K562 (cell line): Measurements from ENCODE around the gene SAE1. TPM values are rescaled to one million over a fixed set of nuclear protein-coding genes. Genes with fewer than 3 reads are reported as not detected.
A peak's percentile ranks its signal among the peaks of the same experiment; 100 is the strongest.

Experiments
- CAMTA2 ChIP-seq: fragments of 250-450 bp; sonication (Bioruptor Pico); conservative IDR thresholded peaks from 2 replicates; pipeline ENCODE4 v1.5.1; 2022
- ERF ChIP-seq: fragments of 450-650 bp; formaldehyde crosslinking; IDR thresholded peaks from 2 replicates; pipeline ENCODE4 v1.4.0; 2020; ENCODE audit warnings: mild to moderate bottlenecking, mixed read lengths
- MAFK ChIP-seq: IDR thresholded peaks from 2 replicates; pipeline ENCODE4 v1.6.1; 2011; ENCODE audit warnings: low read length, improper control_type of control experiment
- MITF ChIP-seq: IDR thresholded peaks from 2 replicates; pipeline ENCODE4 v1.6.1; 2014; ENCODE audit warnings: antibody characterized with exemption
- NR2C1 ChIP-seq, 2 experiments: fragments of 450-650 bp; IDR thresholded peaks; 2 replicates each; pipeline ENCODE4 v1.6.1; 2017; ENCODE audit warnings: mild to moderate bottlenecking in 2 of 2, antibody characterized with exemption in 1 of 2, inconsistent platforms in 1 of 2, missing compliant biosample characterization in 1 of 2, missing genetic modification characterization in 1 of 2
- RAD51 ChIP-seq: fragments of 450-650 bp; IDR thresholded peaks from 2 replicates; pipeline ENCODE4 v1.7.1; 2016; ENCODE audit warnings: low read depth, mild to moderate bottlenecking, borderline replicate concordance
- RBM17 ChIP-seq: fragments of 200-400 bp; formaldehyde crosslinking; IDR thresholded peaks from 2 replicates; pipeline ENCODE4 v1.6.1; 2017; ENCODE audit warnings: low read depth, mild to moderate bottlenecking, low read length, borderline replicate concordance
- RBM25 ChIP-seq: fragments of 200-400 bp; formaldehyde crosslinking; IDR thresholded peaks from 2 replicates; pipeline ENCODE4 v1.6.1; 2018; ENCODE audit warnings: low read length, low read depth, moderate library complexity; ENCODE audit not compliant: severe bottlenecking
- REST ChIP-seq, 2 experiments: fragments of 450-650 bp; formaldehyde crosslinking in 1 of 2; IDR thresholded peaks; 2 replicates each; pipeline versions ENCODE4 v1.4.0 to v1.6.1; 2014 to 2020; ENCODE audit warnings: mild to moderate bottlenecking in 2 of 2, borderline replicate concordance in 1 of 2, low read depth in 1 of 2
- RFX7 ChIP-seq: fragments of 250-450 bp; sonication (Bioruptor Pico); IDR thresholded peaks from 2 replicates; pipeline ENCODE4 v1.5.1; 2021; ENCODE audit warnings: mild to moderate bottlenecking
- RHOXF2B ChIP-seq: fragments of 250-450 bp; sonication (Bioruptor Pico); conservative IDR thresholded peaks from 2 replicates; pipeline ENCODE4 v1.5.1; 2021
- TEAD4 ChIP-seq, 2 experiments: sonication (generic) in 1 of 2; formaldehyde crosslinking in 1 of 2; IDR thresholded peaks; 2 replicates each; pipeline versions ENCODE4 v1.6.1 to v1.8.0; 2012 to 2022; ENCODE audit warnings: borderline replicate concordance in 1 of 2, inconsistent platforms in 1 of 2, low read length in 1 of 2, mild to moderate bottlenecking in 1 of 2, missing genetic modification reagents in 1 of 2
- USF1 ChIP-seq: sonication (generic); formaldehyde crosslinking; IDR thresholded peaks from 2 replicates; pipeline ENCODE4 v1.9.0; 2022; ENCODE audit warnings: mild to moderate bottlenecking, missing genetic modification reagents
- YBX1 ChIP-seq: fragments of 450-650 bp; IDR thresholded peaks from 2 replicates; pipeline ENCODE4 v1.7.1; 2016; ENCODE audit warnings: mild to moderate bottlenecking
- ZNF140 ChIP-seq: fragments of 250-450 bp; sonication (Bioruptor Pico); IDR thresholded peaks from 2 replicates; pipeline ENCODE4 v1.8.0; 2021; ENCODE audit warnings: moderate library complexity, mild to moderate bottlenecking, inconsistent platforms
- ZNF384 ChIP-seq: IDR thresholded peaks from 2 replicates; pipeline ENCODE4 v1.6.1; 2012; ENCODE audit warnings: low read depth, low read length, improper control_type of control experiment
- ZNF75A ChIP-seq: fragments of 450-650 bp; formaldehyde crosslinking; IDR thresholded peaks from 2 replicates; pipeline ENCODE4 v1.4.0; 2020; ENCODE audit warnings: mild to moderate bottlenecking
- polyA plus RNA-seq, 8 experiments: library from polyadenylated mRNA; depleted of rRNA in 4 of 8; stranded (reverse) in 5 of 8; unstranded in 3 of 8; fragments of >200 nt; fragmentation: Nextera tagmentation in 2 of 8; fragmentation: Illumina TruSeq in 1 of 8; extraction: Ambion mirVana in 2 of 8; extraction: Trizol in 1 of 8; gene quantifications; 2 replicates each; pipeline versions ENCODE4 v1.2.1 to v1.2.3, GENCODE V29; 2011 to 2014; ENCODE audit warnings: inconsistent platforms in 1 of 8, missing spikeins in 1 of 8
- total RNA-seq, 7 experiments: library from RNA; depleted of rRNA in 6 of 7; stranded (reverse); fragments of >200 nt in 6 of 7; fragmentation: Illumina TruSeq in 2 of 7; extraction: Trizol in 2 of 7; gene quantifications; 2 replicates each; pipeline versions ENCODE4 v1.2.1 to v1.2.3, GENCODE V29; 2011 to 2021; ENCODE audit warnings: low replicate concordance in 1 of 7

The SAE1 gene
- total and polyA plus RNA-seq, 9 of the 15 experiments (the other 6 are each of a cell fraction or from before 2014, with no cell fraction given) = 82.8 to 299 (median 217) TPM

- TF ChIP-seq RBM17 (no peak), ZNF384 (peak; percentile 58), RHOXF2B (CRISPR knock-in tag) (no peak), MITF (peak; percentile 95), RFX7 (no peak), USF1 (CRISPR knock-in tag) (peak; percentile 46; the same call in 1 of the 2 replicates), RAD51 (peak; percentile 56), ERF (CRISPR knock-in tag) (no peak), YBX1 (no peak), CAMTA2 (CRISPR knock-in tag) (no peak), REST (IDR thresholded peaks at IDR 0.05; ENCODE audit: borderline replicate concordance) (peak; percentile 92), REST (CRISPR knock-in tag; IDR thresholded peaks at IDR 0.05; ENCODE audit: low read depth) (no peak), ZNF75A (CRISPR knock-in tag) (no peak), ZNF140 (CRISPR knock-in tag) (no peak), MAFK (no peak), RBM25 (peak; percentile 98), NR2C1 (IDR thresholded peaks at IDR 0.05) (no peak), NR2C1 (tag; IDR thresholded peaks at IDR 0.05) (0 out of 2 replicates have a peak, but pooled peaks have one; percentile 9), TEAD4 (IDR thresholded peaks at IDR 0.05; ENCODE audit: low read length) (peak; percentile 71), TEAD4 (CRISPR knock-in tag; IDR thresholded peaks at IDR 0.05; ENCODE audit: borderline replicate concordance) (no peak)
These were observed 113.3 kb downstream of the SAE1 start (continued) for GRCh38 chr19:47243776-47244547.
